Neural progenitor cell (in vitro differentiated cells): ENCODE measurements around the gene UGT1A7. TPM values are rescaled to one million over a fixed set of nuclear protein-coding genes. Genes with fewer than 3 reads are reported as not detected.

Experiments
- DNase-seq: peaks from one replicate; pipeline ENCODE4 v3.0.0-alpha.2; 2016; ENCODE audit warnings: low spot score
- H2AFZ ChIP-seq: fragments of 200-600 bp; sonication (generic); replicated peaks from 2 replicates; pipeline ENCODE4 v1.6.1; 2016; ENCODE audit warnings: antibody characterized with exemption
- H3F3A ChIP-seq: fragments of 200-600 bp; sonication (generic); 2 replicates; pipeline ENCODE4 v1.6.1; 2016; ENCODE audit warnings: antibody characterized with exemption, low read depth
- H3K27ac ChIP-seq: fragments of 200-600 bp; sonication (generic); 2 replicates; pipeline ENCODE4 v1.5.1; 2016; ENCODE audit warnings: mild to moderate bottlenecking
- H3K27me3 ChIP-seq: fragments of 200-600 bp; sonication (generic); 2 replicates; pipeline ENCODE4 v1.6.1; 2016; ENCODE audit warnings: mild to moderate bottlenecking, moderate library complexity
- H3K36me3 ChIP-seq: fragments of 200-600 bp; sonication (generic); 2 replicates; pipeline ENCODE4 v1.5.1; 2016
- H3K4me1 ChIP-seq: fragments of 200-600 bp; sonication (generic); 2 replicates; pipeline ENCODE4 v1.6.1; 2016; ENCODE audit warnings: mixed run types
- H3K4me2 ChIP-seq: fragments of 200-600 bp; sonication (generic); 2 replicates; pipeline ENCODE4 v1.6.1; 2016
- H3K4me3 ChIP-seq: fragments of 200-600 bp; sonication (generic); 2 replicates; pipeline ENCODE4 v1.5.1; 2016
- H3K79me2 ChIP-seq: fragments of 200-600 bp; sonication (generic); 2 replicates; pipeline ENCODE4 v1.6.1; 2016; ENCODE audit warnings: low read depth
- H3K9ac ChIP-seq: fragments of 200-600 bp; sonication (generic); 2 replicates; pipeline ENCODE4 v1.6.1; 2016
- H3K9me3 ChIP-seq: fragments of 200-600 bp; sonication (generic); 2 replicates; pipeline ENCODE4 v1.5.1; 2016; ENCODE audit warnings: low read depth
- H4K20me1 ChIP-seq: fragments of 200-600 bp; sonication (generic); 2 replicates; pipeline ENCODE4 v1.6.1; 2016; ENCODE audit warnings: low read depth
- H3K27ac Mint-ChIP-seq: 3 replicates; pipeline ENCODE4 v1.8.0; 2021; ENCODE audit warnings: mixed read lengths
- H3K27me3 Mint-ChIP-seq: 2 replicates; pipeline ENCODE4 v1.8.0; 2022; ENCODE audit warnings: low read depth, mild to moderate bottlenecking, inconsistent platforms, moderate library complexity, mixed read lengths; ENCODE audit not compliant: insufficient read depth
- H3K36me3 Mint-ChIP-seq: 3 replicates; pipeline ENCODE4 v1.8.0; 2021; ENCODE audit warnings: mixed read lengths
- H3K4me1 Mint-ChIP-seq: 3 replicates; pipeline ENCODE4 v1.8.0; 2021; ENCODE audit warnings: mixed read lengths
- H3K4me3 Mint-ChIP-seq: 3 replicates; pipeline ENCODE4 v1.8.0; 2021; ENCODE audit warnings: mild to moderate bottlenecking, moderate library complexity, mixed read lengths
- H3K9me3 Mint-ChIP-seq: 3 replicates; pipeline ENCODE4 v1.8.0; 2020; ENCODE audit warnings: mixed read lengths
- CTCF ChIP-seq: fragments of 200-600 bp; sonication (generic); IDR thresholded peaks from 2 replicates; pipeline ENCODE4 v1.5.1; 2017; ENCODE audit warnings: antibody characterized with exemption, mild to moderate bottlenecking
- EZH2 ChIP-seq: fragments of 200-600 bp; sonication (generic); IDR thresholded peaks from 2 replicates; pipeline ENCODE4 v1.6.1; 2017; ENCODE audit warnings: antibody characterized with exemption, mild to moderate bottlenecking, moderate library complexity
- EZH2phosphoT487 ChIP-seq: fragments of 200-600 bp; sonication (generic); IDR thresholded peaks from 2 replicates; pipeline ENCODE4 v1.6.1; 2017; ENCODE audit warnings: antibody characterized with exemption
- total RNA-seq: library from RNA; depleted of rRNA; stranded (reverse); fragments of >200 nt; gene quantifications from 2 replicates; pipeline ENCODE4 v1.2.3, GENCODE V29; 2015; ENCODE audit warnings: low replicate concordance

The UGT1A7 gene
- total RNA-seq, 1 donor from 2014 or later = not detected

- H3K4me3 ChIP-seq = no peak overlapping the region
- no peak overlapping the region for H2AFZ ChIP-seq
- peaks cover 8% of the 10 kb centered on the region for H3K27me3 Mint-ChIP-seq
- H3K36me3 ChIP-seq = no peaks in the 10 kb centered on the region
- H3K9ac ChIP-seq = no peak overlapping the region
- no peaks in the 10 kb centered on the region for H3K79me2 ChIP-seq
- no peaks in the 10 kb centered on the region for H3K36me3 Mint-ChIP-seq
- no peak overlapping the region for H3K4me3 Mint-ChIP-seq
- H3K9me3 ChIP-seq = no peaks in the 10 kb centered on the region
- peaks cover 2% of the 10 kb centered on the region for H3K4me1 Mint-ChIP-seq
- no peaks in the 10 kb centered on the region for H3K27me3 ChIP-seq
- H3K4me1 ChIP-seq = no peaks in the 10 kb centered on the region
- H3F3A ChIP-seq = peaks cover 3% of the 10 kb centered on the region
- peaks cover 4% of the 10 kb centered on the region for H3K9me3 Mint-ChIP-seq
- H3K27ac ChIP-seq = no peak overlapping the region
- H4K20me1 ChIP-seq = no peaks in the 10 kb centered on the region
- peak overlapping the region; percentile 37 for H3K27ac Mint-ChIP-seq
- no peak for DNase-seq
- TF ChIP-seq CTCF = no peak
- no peak for TF ChIP-seq EZH2phosphoT487
- TF ChIP-seq EZH2 = no peak
- no peak overlapping the region for H3K4me2 ChIP-seq
Observed at GRCh38 chr2:233792720-233793119, 111.0 kb downstream of the UGT1A7 start.

- Histone ChIP-seq H3K36me3 (no peaks in the 10 kb centered on the region), H3K27ac (no peak overlapping the region), H3K79me2 (no peaks in the 10 kb centered on the region), H3K9me3 (no peaks in the 10 kb centered on the region), H3K27me3 (no peaks in the 10 kb centered on the region), H3F3A (no peaks in the 10 kb centered on the region), H3K4me1 (no peaks in the 10 kb centered on the region), H3K9ac (no peak overlapping the region), H3K4me2 (no peak overlapping the region), H2AFZ (no peak overlapping the region), H4K20me1 (no peaks in the 10 kb centered on the region), H3K4me3 (no peak overlapping the region)
- no peak overlapping the region for H3K4me3 Mint-ChIP-seq
- H3K27ac Mint-ChIP-seq = peak overlapping the region; percentile 60
- H3K9me3 Mint-ChIP-seq = peaks cover 4% of the 10 kb centered on the region
- H3K36me3 Mint-ChIP-seq = no peaks in the 10 kb centered on the region
- DNase-seq = no peak
- peaks cover 8% of the 10 kb centered on the region for H3K27me3 Mint-ChIP-seq
- no peak for TF ChIP-seq EZH2
- TF ChIP-seq CTCF = no peak
- TF ChIP-seq EZH2phosphoT487 = no peak
- H3K4me1 Mint-ChIP-seq = peaks cover 2% of the 10 kb centered on the region
Observed at GRCh38 chr2:233793465-233794127, 111.9 kb downstream of the UGT1A7 start.

- no peaks in the 10 kb centered on the region for H3K79me2 ChIP-seq
- H3K4me3 ChIP-seq = no peak overlapping the region
- Mint-ChIP-seq H3K27ac (peak overlapping the region; percentile 60), H3K4me3 (no peak overlapping the region), H3K27me3 (peaks cover 9% of the 10 kb centered on the region), H3K9me3 (peaks cover 2% of the 10 kb centered on the region), H3K36me3 (no peaks in the 10 kb centered on the region), H3K4me1 (peaks cover 2% of the 10 kb centered on the region)
- H3K4me2 ChIP-seq = no peak overlapping the region
- H2AFZ ChIP-seq = no peak overlapping the region
- no peak overlapping the region for H3K9ac ChIP-seq
- no peaks in the 10 kb centered on the region for H4K20me1 ChIP-seq
- no peaks in the 10 kb centered on the region for H3K9me3 ChIP-seq
- H3F3A ChIP-seq = no peaks in the 10 kb centered on the region
- no peak overlapping the region for H3K27ac ChIP-seq
- no peaks in the 10 kb centered on the region for H3K4me1 ChIP-seq
- no peaks in the 10 kb centered on the region for H3K27me3 ChIP-seq
- H3K36me3 ChIP-seq = no peaks in the 10 kb centered on the region
- DNase-seq = no peak
- no peak for TF ChIP-seq EZH2phosphoT487
- no peak for TF ChIP-seq EZH2
- TF ChIP-seq CTCF = no peak
Observed at GRCh38 chr2:233794128-233794658, 112.5 kb downstream of the UGT1A7 start.
